IMR-90 (cell line): ENCODE data around the gene BAHD1. TPM values are rescaled to one million over a fixed set of nuclear protein-coding genes. Genes with fewer than 3 reads are reported as not detected.

Source experiments
- ATAC-seq: fragments of 200-7000 bp; cut with Tn5 transposase; 2 replicates; pipeline ENCODE4 v1.9.1; 2020; ENCODE audit warnings: low read depth, mild to moderate bottlenecking, moderate library complexity
- BruUV-seq: library from RNA; stranded (reverse); fragments of 400-500 nt; replicated peaks from 2 replicates; lab custom pipeline; 2021; lab: Mats Ljungman, UMichigan
- CTCF ChIA-PET: fragments of 300-600 bp; formaldehyde crosslinking; extraction: SDS; loops from one replicate; lab custom pipeline; 2021; ENCODE audit warnings: antibody characterized with exemption; lab: Yijun Ruan, JAX
- POLR2A ChIA-PET: fragments of 300-600 bp; sonication (Branson Sonifier 250); formaldehyde crosslinking; loops from one replicate; lab custom pipeline; 2022; ENCODE audit warnings: antibody characterized with exemption; ENCODE audit not compliant: unreplicated experiment; lab: Charles Lee
- DNase-seq: peaks from one replicate; pipeline ENCODE4 v3.0.0; 2013
- H2AFZ ChIP-seq: replicated peaks from 2 replicates; pipeline ENCODE3; 2013; ENCODE audit warnings: low read length, mild to moderate bottlenecking; ENCODE audit not compliant: poor library complexity
- H2AK5ac ChIP-seq: 2 replicates; pipeline ENCODE4 v1.6.1; 2013; ENCODE audit warnings: low read depth, low read length, inconsistent platforms
- H2AK9ac ChIP-seq: replicated peaks from 2 replicates; pipeline ENCODE3; 2013; ENCODE audit warnings: mild to moderate bottlenecking, low read depth, low read length, moderate library complexity; ENCODE audit not compliant: poor library complexity
- H2BK120ac ChIP-seq: 2 replicates; pipeline ENCODE4 v1.6.1; 2013; ENCODE audit warnings: low read depth, low read length, inconsistent platforms
- H2BK15ac ChIP-seq: 3 replicates; pipeline ENCODE4 v1.6.1; 2013; ENCODE audit warnings: low read depth, low read length, inconsistent platforms
- H2BK20ac ChIP-seq: 2 replicates; pipeline ENCODE4 v1.6.1; 2013; ENCODE audit warnings: low read depth, mild to moderate bottlenecking, inconsistent platforms, low read length, moderate library complexity
- H2BK5ac ChIP-seq: 2 replicates; pipeline ENCODE4 v1.6.1; 2013; ENCODE audit warnings: mild to moderate bottlenecking, low read depth, low read length, inconsistent platforms; ENCODE audit not compliant: poor library complexity, severe bottlenecking
- H3K14ac ChIP-seq: replicated peaks from 2 replicates; pipeline ENCODE4 v1.6.1; 2013; ENCODE audit warnings: low read depth, low read length, inconsistent platforms
- H3K18ac ChIP-seq: 2 replicates; pipeline ENCODE4 v1.6.1; 2013; ENCODE audit warnings: low read depth, low read length, control low read depth
- H3K23ac ChIP-seq: 2 replicates; pipeline ENCODE4 v1.6.1; 2013; ENCODE audit warnings: low read depth, low read length, inconsistent platforms
- H3K27ac ChIP-seq: 2 replicates; pipeline ENCODE4 v1.5.1; 2013; ENCODE audit warnings: mild to moderate bottlenecking, control low read depth, low read length; ENCODE audit not compliant: insufficient read depth
- H3K27me3 ChIP-seq: 2 replicates; pipeline ENCODE4 v1.6.1; 2013; ENCODE audit warnings: low read length; ENCODE audit not compliant: control insufficient read depth, insufficient read depth
- H3K36me3 ChIP-seq: 2 replicates; pipeline ENCODE4 v1.6.1; 2013; ENCODE audit warnings: low read length, mixed read lengths; ENCODE audit not compliant: control insufficient read depth, insufficient read depth
- H3K4ac ChIP-seq: 2 replicates; pipeline ENCODE4 v1.6.1; 2013; ENCODE audit warnings: low read depth, low read length, inconsistent platforms
- H3K4me1 ChIP-seq: 2 replicates; pipeline ENCODE4 v1.6.1; 2013; ENCODE audit warnings: low read length, mixed read lengths; ENCODE audit not compliant: control insufficient read depth, insufficient read depth
- H3K4me2 ChIP-seq: 2 replicates; pipeline ENCODE4 v1.6.1; 2013; ENCODE audit warnings: low read depth, mild to moderate bottlenecking, control low read depth, low read length, moderate library complexity
- H3K4me3 ChIP-seq: 2 replicates; pipeline ENCODE4 v1.5.1; 2013; ENCODE audit warnings: low read depth, mild to moderate bottlenecking, control low read depth, low read length, moderate library complexity; ENCODE audit not compliant: insufficient read depth
- H3K56ac ChIP-seq: 2 replicates; pipeline ENCODE4 v1.6.1; 2013; ENCODE audit warnings: low read length, inconsistent platforms; ENCODE audit not compliant: insufficient read depth; ENCODE audit errors: extremely low read depth
- H3K79me1 ChIP-seq, 2 experiments: 2 replicates each; pipeline ENCODE4 v1.6.1; 2013; ENCODE audit warnings: low read length in 2 of 2, inconsistent platforms in 1 of 2, low read depth in 1 of 2
- H3K9ac ChIP-seq: 2 replicates; pipeline ENCODE4 v1.6.1; 2013; ENCODE audit warnings: low read depth, low read length, control low read depth
- H3K9me1 ChIP-seq: 2 replicates; pipeline ENCODE4 v1.6.1; 2013; ENCODE audit warnings: low read length, inconsistent platforms; ENCODE audit not compliant: insufficient read depth
- H3K9me3 ChIP-seq: 2 replicates; pipeline ENCODE4 v1.6.1; 2013; ENCODE audit warnings: low read length; ENCODE audit not compliant: control insufficient read depth, insufficient read depth
- H4K20me1 ChIP-seq: 2 replicates; pipeline ENCODE4 v1.6.1; 2013; ENCODE audit warnings: low read length, inconsistent platforms; ENCODE audit not compliant: insufficient read depth
- H4K5ac ChIP-seq: 2 replicates; pipeline ENCODE4 v1.6.1; 2013; ENCODE audit warnings: mild to moderate bottlenecking, low read depth, low read length, control low read depth
- H4K8ac ChIP-seq, 2 experiments: 2 replicates each; pipeline ENCODE4 v1.6.1; 2013; ENCODE audit warnings: low read depth in 2 of 2, low read length in 2 of 2, control low read depth in 1 of 2, inconsistent platforms in 1 of 2
- H4K91ac ChIP-seq: 2 replicates; pipeline ENCODE4 v1.6.1; 2013; ENCODE audit warnings: low read depth, low read length, inconsistent platforms; ENCODE audit not compliant: insufficient read depth
- NFE2L2 ChIP-seq: fragments of 150-350 bp; IDR thresholded peaks from 2 replicates; pipeline ENCODE4 v1.6.1; 2016; ENCODE audit warnings: low read depth, mild to moderate bottlenecking, low read length
- POLR2A ChIP-seq: IDR thresholded peaks from 2 replicates; pipeline ENCODE4 v1.6.1; 2012; ENCODE audit warnings: mild to moderate bottlenecking, low read depth, low read length
- RAD21 ChIP-seq: IDR thresholded peaks from 2 replicates; pipeline ENCODE4 v1.6.1; 2012; ENCODE audit warnings: low read length, improper control_type of control experiment
- RCOR1 ChIP-seq: IDR thresholded peaks from 2 replicates; pipeline ENCODE4 v1.6.1; 2012; ENCODE audit warnings: mild to moderate bottlenecking, low read length, improper control_type of control experiment; ENCODE audit not compliant: insufficient replicate concordance
- WGBS, 2 experiments: methylation state at CpG; one replicate each; pipeline versions ENCODE4 v1.1.5 to v1.1.7; 2013; ENCODE audit warnings: missing lambda C conversion rate in 2 of 2; ENCODE audit not compliant: insufficient read length in 1 of 2; ENCODE audit errors: extremely low coverage in 2 of 2; 5-methylcytosine and 5-hydroxymethylcytosine counted together
- dilution Hi-C: fragments of 300-500 bp; cut with HindIII; formaldehyde crosslinking; loops from one replicate; pipeline ENCODE4 v1.14.3; 2018; ENCODE audit warnings: low sequenced_read_pairs; ENCODE audit not compliant: unreplicated experiment
- in situ Hi-C: fragments of 300-500 bp; cut with MboI; formaldehyde crosslinking; loops from 3 replicates; pipeline ENCODE4 v1.14.3; 2019; ENCODE audit warnings: low sequenced_read_pairs, inconsistent platforms, mixed read lengths
- intact Hi-C: fragments of 100-400 bp; cut with micrococcal nuclease; formaldehyde crosslinking; loops from 2 replicates; pipeline ENCODE4 v1.10.0; 2022
- polyA plus RNA-seq, 3 experiments: library from polyadenylated mRNA; depleted of rRNA; stranded (reverse); fragments of >200 nt; gene quantifications; 2 replicates each; pipeline ENCODE4 v1.2.3, GENCODE V29; 2012; ENCODE audit warnings: low replicate concordance in 1 of 3
- total RNA-seq: library from RNA; depleted of rRNA; stranded (reverse); fragments of >200 nt; gene quantifications from 2 replicates; pipeline ENCODE4 v1.2.3, GENCODE V29; 2012

The BAHD1 gene
- total and polyA plus RNA-seq, 2 of the 4 experiments (the other 2 are of a cell fraction), result 3.0 to 8.7 TPM

DNA sequence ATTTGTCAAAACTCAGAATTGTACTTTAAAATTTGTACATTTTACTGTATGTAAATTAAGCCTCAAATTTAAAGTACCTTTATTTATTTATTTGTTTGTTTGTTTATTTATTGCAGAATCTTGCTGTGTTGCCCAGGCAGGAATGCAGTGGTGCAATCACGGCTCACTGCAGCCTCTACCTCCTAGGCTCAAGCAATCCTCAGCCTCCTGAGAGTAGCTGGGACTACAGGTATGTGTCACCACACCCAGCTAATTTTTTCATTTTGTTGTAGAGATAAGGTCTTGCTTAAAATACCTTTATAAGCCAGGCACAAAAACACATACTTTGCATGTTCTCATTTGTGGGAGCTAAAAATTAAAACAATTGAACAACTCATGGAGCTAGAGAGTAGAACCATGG lies 67.5 kb downstream of the BAHD1 start:
- no TSS peak for BruUV-seq
- H4K20me1 ChIP-seq, result no peaks in the 10 kb centered on the region
- no peak overlapping the region for H2BK5ac ChIP-seq
- no CpG with 5 or more reads among the region's 1 CpG for WGBS, 2 experiments
- dilution Hi-C loops, result no loop called here
- ChIA-PET CTCF (interaction anchor here (0.6 kb wide), 1 partner anchor 70 kb away, joined by 4 read pairs; no protein-coding TSS in a partner anchor), POLR2A (no interaction called here)
- H2BK120ac ChIP-seq, result no peak overlapping the region
- H3K4me3 ChIP-seq, result no peak overlapping the region
- in situ Hi-C loops, result no loop called here
- H2AK9ac ChIP-seq, result no peak overlapping the region
- no peak overlapping the region for H4K8ac ChIP-seq
- H3K9me1 ChIP-seq, result no peaks in the 10 kb centered on the region
- no peaks in the 10 kb centered on the region for H3K79me1 ChIP-seq
- intact Hi-C loops, result no loop called here
- no peak overlapping the region for H2AK5ac ChIP-seq
- no peak overlapping the region for H3K14ac ChIP-seq
- H3K27me3 ChIP-seq, result peaks cover 29% of the 10 kb centered on the region
- H4K5ac ChIP-seq, result no peak overlapping the region
- DNase-seq, result no peak
- H3K9me3 ChIP-seq, result no peaks in the 10 kb centered on the region
- no peak for ATAC-seq
- peaks cover 4% of the 10 kb centered on the region; the same call in 1 of the 2 replicates for H3K4me1 ChIP-seq
- no peak overlapping the region for H3K18ac ChIP-seq
- H3K9ac ChIP-seq, result no peak overlapping the region
- no peak for TF ChIP-seq RAD21
- no peak for TF ChIP-seq RCOR1
- TF ChIP-seq POLR2A, result no peak
- no peak for TF ChIP-seq NFE2L2
- H3K23ac ChIP-seq, result no peak overlapping the region
- no peak overlapping the region for H3K4me2 ChIP-seq
- H2AFZ ChIP-seq, result no peak overlapping the region
- H3K4ac ChIP-seq, result no peak overlapping the region
- H2BK15ac ChIP-seq, result no peak overlapping the region
- H3K36me3 ChIP-seq, result no peaks in the 10 kb centered on the region
- H3K56ac ChIP-seq, result no peak overlapping the region
- H2BK20ac ChIP-seq, result no peak overlapping the region
- no peak overlapping the region for H4K91ac ChIP-seq
- H3K27ac ChIP-seq, result no peak overlapping the region
